ACC112 (cell line): ENCODE measurements around the gene RPL22.
"Not testable (repeated sequence)": the region's sequence is repeated elsewhere in the genome, so short reads cannot be mapped to it uniquely, and the experiment has no call there.

ENCODE experiments used
- H2AFZ ChIP-seq: fragments of 200-600 bp; sonication (generic); one replicate; pipeline ENCODE4 v1.6.0; 2017; ENCODE audit warnings: antibody characterized with exemption, low read length; ENCODE audit not compliant: unreplicated experiment
- H3K27ac ChIP-seq: fragments of 200-600 bp; sonication (generic); 2 replicates; pipeline ENCODE4 v1.5.1; 2014; ENCODE audit warnings: low read depth, mild to moderate bottlenecking, antibody characterized with exemption, low read length, moderate library complexity
- H3K27me3 ChIP-seq: fragments of 200-600 bp; sonication (generic); 2 replicates; pipeline ENCODE4 v1.6.1; 2014; ENCODE audit warnings: mild to moderate bottlenecking, antibody characterized with exemption, low read length, moderate library complexity, mixed read lengths; ENCODE audit not compliant: insufficient read depth
- H3K36me3 ChIP-seq: fragments of 200-600 bp; sonication (generic); 2 replicates; pipeline ENCODE4 v1.6.1; 2016; ENCODE audit warnings: mild to moderate bottlenecking, antibody characterized with exemption, low read length, moderate library complexity, mixed read lengths; ENCODE audit not compliant: insufficient read depth
- H3K4me1 ChIP-seq: fragments of 200-600 bp; sonication (generic); one replicate; pipeline ENCODE4 v1.6.1; 2016; ENCODE audit warnings: low read length, mixed read lengths; ENCODE audit not compliant: insufficient read depth, unreplicated experiment, control insufficient read depth
- H3K4me3 ChIP-seq: fragments of 200-600 bp; sonication (generic); 2 replicates; pipeline ENCODE4 v1.5.1; 2014; ENCODE audit warnings: mild to moderate bottlenecking, low read depth, low read length
- H3K79me2 ChIP-seq: fragments of 200-600 bp; sonication (generic); one replicate; pipeline ENCODE4 v1.6.0; 2016; ENCODE audit warnings: low read length; ENCODE audit not compliant: control insufficient read depth, unreplicated experiment, insufficient read depth

RPL22 gene

GRCh38 chr1:6224718-6225117 is 25.3 kb upstream of the RPL22 start:
- Histone ChIP-seq H3K4me3 (no peak overlapping the region), H3K27ac (no peak overlapping the region), H3K4me1 (peaks cover 7% of the 10 kb centered on the region), H3K79me2 (peaks cover 5% of the 10 kb centered on the region), H3K36me3 (peaks cover 23% of the 10 kb centered on the region), H3K27me3 (no peaks in the 10 kb centered on the region), H2AFZ (no peak overlapping the region)

- no peak overlapping the region for H3K4me3 ChIP-seq
- peaks cover 7% of the 10 kb centered on the region for H3K4me1 ChIP-seq
- H3K79me2 ChIP-seq, result peaks cover 5% of the 10 kb centered on the region
- H2AFZ ChIP-seq, result no peak overlapping the region
- no peak overlapping the region for H3K27ac ChIP-seq
- H3K36me3 ChIP-seq, result peaks cover 22% of the 10 kb centered on the region
- no peaks in the 10 kb centered on the region for H3K27me3 ChIP-seq
These were observed 24.2 kb upstream of the RPL22 start for GRCh38 chr1:6223617-6224016.

GRCh38 chr1:6222636-6223035 is 23.2 kb upstream of the RPL22 start:
- Histone ChIP-seq H2AFZ (no peak overlapping the region), H3K4me1 (peaks cover 7% of the 10 kb centered on the region), H3K4me3 (no peak overlapping the region), H3K27me3 (no peaks in the 10 kb centered on the region), H3K79me2 (peaks cover 5% of the 10 kb centered on the region), H3K27ac (no peak overlapping the region), H3K36me3 (peaks cover 22% of the 10 kb centered on the region)

- H3K36me3 ChIP-seq, result peaks cover 17% of the 10 kb centered on the region
- no peak overlapping the region for H2AFZ ChIP-seq
- H3K79me2 ChIP-seq, result no peaks in the 10 kb centered on the region
- no peak overlapping the region for H3K27ac ChIP-seq
- no peak overlapping the region for H3K4me3 ChIP-seq
- peaks cover 7% of the 10 kb centered on the region for H3K4me1 ChIP-seq
- H3K27me3 ChIP-seq, result no peaks in the 10 kb centered on the region
These were observed 21.9 kb upstream of the RPL22 start for GRCh38 chr1:6221210-6221784.

- Histone ChIP-seq H2AFZ (no peak overlapping the region), H3K27me3 (no peaks in the 10 kb centered on the region), H3K79me2 (no peaks in the 10 kb centered on the region), H3K27ac (no peak overlapping the region), H3K36me3 (peaks cover 17% of the 10 kb centered on the region), H3K4me3 (no peak overlapping the region), H3K4me1 (peaks cover 7% of the 10 kb centered on the region)
These were observed 20.8 kb upstream of the RPL22 start for GRCh38 chr1:6220236-6220635.

GRCh38 chr1:6219641-6220040 is 20.2 kb upstream of the RPL22 start:
- H3K4me3 ChIP-seq, H3K27ac ChIP-seq, H2AFZ ChIP-seq, H3K4me1 ChIP-seq, H3K79me2 ChIP-seq, H3K27me3 ChIP-seq: not testable (repeated sequence)
- H3K36me3 ChIP-seq, result peaks cover 13% of the 10 kb centered on the region

GRCh38 chr1:6218375-6219164 is 19.2 kb upstream of the RPL22 start:
- no peak overlapping the region for H3K4me3 ChIP-seq
- H3K36me3 ChIP-seq, result peaks cover 2% of the 10 kb centered on the region; the same call in 1 of the 2 replicates
- H3K4me1 ChIP-seq, result peaks cover 7% of the 10 kb centered on the region
- H2AFZ ChIP-seq, result no peak overlapping the region
- no peak overlapping the region for H3K27ac ChIP-seq
- H3K27me3 ChIP-seq, result no peaks in the 10 kb centered on the region
- no peaks in the 10 kb centered on the region for H3K79me2 ChIP-seq

- Histone ChIP-seq H3K36me3 (0 out of 2 replicates have a peak, but pooled peaks cover 7% of the 10 kb centered on the region), H3K4me1 (no peaks in the 10 kb centered on the region), H3K4me3 (no peak overlapping the region), H3K79me2 (no peaks in the 10 kb centered on the region), H3K27me3 (no peaks in the 10 kb centered on the region), H2AFZ (no peak overlapping the region), H3K27ac (no peak overlapping the region)
These were observed 13.0 kb upstream of the RPL22 start for GRCh38 chr1:6212193-6212959.

- H3K4me3 ChIP-seq, result no peak overlapping the region
- H3K79me2 ChIP-seq, result no peaks in the 10 kb centered on the region
- H3K4me1 ChIP-seq, result no peaks in the 10 kb centered on the region
- H3K27me3 ChIP-seq, result no peaks in the 10 kb centered on the region
- no peak overlapping the region for H2AFZ ChIP-seq
- H3K27ac ChIP-seq, result no peak overlapping the region
- 0 out of 2 replicates have a peak, but pooled peaks cover 7% of the 10 kb centered on the region for H3K36me3 ChIP-seq
These were observed 12.3 kb upstream of the RPL22 start for GRCh38 chr1:6211731-6212130.

GRCh38 chr1:6210591-6211355 is 11.4 kb upstream of the RPL22 start:
- H3K27me3 ChIP-seq, result no peaks in the 10 kb centered on the region
- H3K79me2 ChIP-seq, result no peaks in the 10 kb centered on the region
- 0 out of 2 replicates have a peak, but pooled peaks cover 7% of the 10 kb centered on the region for H3K36me3 ChIP-seq
- H3K4me1 ChIP-seq, result no peaks in the 10 kb centered on the region
- H3K27ac ChIP-seq, result no peak overlapping the region
- no peak overlapping the region for H2AFZ ChIP-seq
- no peak overlapping the region for H3K4me3 ChIP-seq
